HG03575 (cell line): Measurements from ENCODE around the gene TGFB1I1.

ENCODE experiments used
- ATAC-seq: cut with Tn5 transposase; IDR thresholded peaks from one replicate; pipeline ENCODE4 v1.9.1; 2021; ENCODE audit not compliant: unreplicated experiment, insufficient number of reproducible peaks, low FRiP score; ENCODE audit errors: extremely low read depth

The TGFB1I1 gene

GRCh38 chr16:31466381-31466841 lies 5.5 kb upstream of the TGFB1I1 start:
- no peak for ATAC-seq

DNA sequence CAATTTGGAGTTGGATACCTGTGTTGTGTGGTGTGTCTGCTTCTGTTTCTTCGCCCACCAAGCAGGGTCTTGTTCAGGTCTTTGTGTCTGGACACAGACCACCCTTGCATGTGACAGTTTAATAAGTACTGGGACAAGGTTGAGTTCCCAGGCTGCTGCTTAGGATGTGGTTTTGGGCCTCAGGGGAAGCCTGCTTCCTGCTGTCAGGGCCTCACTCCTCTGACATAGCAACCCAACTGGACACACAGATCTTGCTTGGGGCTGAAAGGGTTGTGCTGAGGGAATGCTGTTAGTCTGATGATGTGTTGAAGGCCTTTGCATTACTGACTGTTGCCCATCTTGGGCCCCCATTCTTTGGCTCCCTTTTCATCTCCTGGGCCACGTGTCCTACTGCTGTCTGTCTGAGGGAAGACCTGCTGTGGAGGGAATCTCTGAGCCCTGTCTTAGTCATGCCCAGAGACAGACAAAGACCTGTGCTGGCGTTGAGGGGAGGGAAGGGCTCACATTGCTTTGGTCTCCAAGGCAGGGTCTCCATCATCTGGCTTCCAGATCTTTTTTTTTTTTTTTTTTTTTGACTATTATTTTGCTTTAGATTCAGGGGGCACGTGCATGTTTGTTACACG lies 4.7 kb upstream of the TGFB1I1 start:
- ATAC-seq = no peak

DNA sequence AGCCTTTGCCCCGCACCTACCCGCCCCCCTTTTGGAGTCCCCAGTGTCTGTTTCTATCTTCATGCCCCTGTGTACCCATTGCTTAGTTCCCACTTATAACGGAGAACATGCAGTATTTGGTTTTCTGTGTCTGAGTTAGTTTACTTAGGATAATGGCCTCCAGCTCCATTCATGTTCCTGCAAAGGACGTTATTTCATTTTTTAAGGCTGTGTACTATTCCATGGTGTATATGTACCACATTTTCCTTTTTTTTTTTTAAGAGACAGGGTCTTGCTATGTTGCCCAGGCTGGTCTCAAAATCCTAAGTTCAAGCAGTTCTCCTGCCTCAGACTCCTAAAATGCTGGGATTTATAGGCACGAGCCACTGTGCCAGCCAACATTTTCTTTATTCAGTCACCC lies 4.1 kb upstream of the TGFB1I1 start:
- no peak for ATAC-seq

DNA sequence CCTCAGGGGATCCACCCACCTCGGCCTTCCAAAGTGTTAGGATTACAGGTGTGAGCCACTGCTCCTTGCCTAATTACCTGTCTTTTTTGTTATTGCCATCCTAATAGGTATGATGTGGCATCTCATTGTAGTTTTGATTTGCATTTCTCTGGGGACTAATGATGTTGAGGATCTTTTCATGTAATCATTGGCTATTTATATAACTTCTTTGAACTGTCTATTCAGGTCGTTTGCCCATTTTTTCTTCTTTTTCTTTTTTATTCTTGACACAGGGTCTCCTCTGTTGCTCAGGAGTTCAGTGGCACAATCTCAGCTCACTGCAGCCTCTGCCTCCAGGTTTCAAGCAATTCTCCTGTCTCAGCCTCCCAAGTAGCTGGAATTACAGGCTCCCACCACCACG lies 1.3 kb upstream of the TGFB1I1 start:
- no peak for ATAC-seq

DNA sequence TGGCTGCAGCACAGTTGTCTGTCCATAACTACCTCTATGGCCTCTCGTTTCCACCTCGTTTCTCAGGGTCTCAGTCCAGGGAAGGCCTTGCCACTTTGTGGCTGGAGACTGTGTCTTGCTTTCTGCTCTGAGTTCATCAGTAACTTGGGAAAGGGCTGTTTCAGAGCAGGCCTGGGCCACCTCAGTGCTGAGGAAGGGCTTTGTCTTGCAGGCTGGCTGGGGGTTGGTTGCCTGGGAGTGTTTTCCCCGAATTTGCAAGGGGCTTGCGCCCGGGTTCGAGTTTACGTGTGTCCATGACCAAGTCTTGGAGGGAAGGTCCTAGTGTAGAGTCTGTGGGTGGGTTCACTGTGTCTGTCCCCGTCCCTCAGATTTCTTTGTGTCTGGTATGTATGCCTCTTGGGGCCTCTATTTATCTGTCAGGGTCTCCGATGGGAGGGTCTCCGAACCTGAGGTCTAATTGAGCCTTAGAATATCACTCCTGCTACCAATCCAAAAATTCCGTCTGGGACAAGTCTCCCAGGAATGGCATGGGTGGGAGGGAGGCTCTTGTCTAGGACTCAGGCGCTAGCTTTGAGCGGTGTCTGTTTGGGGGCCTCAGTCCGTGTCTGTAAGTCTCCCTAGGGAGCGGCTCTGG lies 594 bp upstream of the TGFB1I1 start:
- ATAC-seq = no peak

DNA sequence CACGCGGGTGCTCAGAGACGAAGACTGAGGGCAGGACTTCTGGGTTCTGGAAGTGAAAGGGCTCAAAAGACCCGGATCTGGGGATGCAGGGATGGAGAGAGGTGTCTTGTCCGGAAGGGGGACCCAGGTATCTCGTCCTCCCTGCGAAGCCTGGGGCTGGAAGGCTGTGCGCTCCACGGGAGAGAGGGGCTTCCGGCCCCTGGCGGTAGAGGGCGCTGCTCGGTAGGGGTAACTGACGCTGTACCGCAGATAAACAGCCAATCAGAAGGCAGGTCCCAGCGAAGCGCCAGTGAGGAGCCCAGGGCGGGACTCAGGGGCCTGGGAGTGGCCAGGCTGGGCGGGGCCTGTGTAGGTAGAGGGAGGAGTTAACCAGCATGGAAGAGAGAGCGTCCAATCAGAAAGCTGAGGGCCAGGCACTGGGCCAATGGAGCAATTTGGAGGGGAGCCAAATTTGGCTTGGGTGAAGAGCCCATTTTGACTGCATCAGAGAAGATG lies 804 bp downstream of the TGFB1I1 start:
- ATAC-seq = no peak

DNA sequence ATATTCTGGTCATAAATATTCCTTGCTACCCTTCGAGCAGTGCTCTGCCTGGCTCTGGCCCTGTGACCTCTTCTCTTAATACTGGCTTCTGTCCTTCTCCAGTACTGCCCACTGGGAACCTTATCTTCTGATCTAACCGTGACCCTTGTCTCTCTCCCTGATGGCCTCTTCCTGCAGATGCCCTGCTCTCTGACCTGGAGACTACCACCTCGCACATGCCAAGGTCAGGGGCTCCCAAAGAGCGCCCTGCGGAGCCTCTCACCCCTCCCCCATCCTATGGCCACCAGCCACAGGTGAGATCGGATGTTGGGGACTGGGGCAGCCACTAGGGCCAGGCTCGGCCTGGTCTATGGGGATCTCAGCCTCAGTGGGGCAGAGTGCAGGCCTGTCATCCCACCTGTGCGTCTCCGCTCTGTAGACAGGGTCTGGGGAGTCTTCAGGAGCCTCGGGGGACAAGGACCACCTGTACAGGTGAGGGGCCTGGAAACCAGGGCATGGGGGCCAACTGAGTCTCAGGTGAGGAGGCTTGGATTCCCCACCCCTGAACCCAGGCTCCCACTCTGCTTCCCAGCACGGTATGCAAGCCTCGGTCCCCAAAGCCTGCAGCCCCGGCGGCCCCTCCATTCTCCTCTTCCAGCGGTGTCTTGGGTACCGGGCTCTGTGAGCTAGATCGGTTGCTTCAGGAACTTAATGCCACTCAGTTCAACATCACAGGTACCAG lies 1.5 kb downstream of the TGFB1I1 start:
- ATAC-seq = no peak

- ATAC-seq = no peak
These were observed 2.3 kb downstream of the TGFB1I1 start for GRCh38 chr16:31474173-31474714.

GRCh38 chr16:31474773-31475738 lies 3.1 kb downstream of the TGFB1I1 start:
- no peak for ATAC-seq

- no peak for ATAC-seq
These were observed 4.0 kb downstream of the TGFB1I1 start for GRCh38 chr16:31475946-31476302.

- ATAC-seq = no peak
These were observed 4.6 kb downstream of the TGFB1I1 start for GRCh38 chr16:31476303-31477219.

DNA sequence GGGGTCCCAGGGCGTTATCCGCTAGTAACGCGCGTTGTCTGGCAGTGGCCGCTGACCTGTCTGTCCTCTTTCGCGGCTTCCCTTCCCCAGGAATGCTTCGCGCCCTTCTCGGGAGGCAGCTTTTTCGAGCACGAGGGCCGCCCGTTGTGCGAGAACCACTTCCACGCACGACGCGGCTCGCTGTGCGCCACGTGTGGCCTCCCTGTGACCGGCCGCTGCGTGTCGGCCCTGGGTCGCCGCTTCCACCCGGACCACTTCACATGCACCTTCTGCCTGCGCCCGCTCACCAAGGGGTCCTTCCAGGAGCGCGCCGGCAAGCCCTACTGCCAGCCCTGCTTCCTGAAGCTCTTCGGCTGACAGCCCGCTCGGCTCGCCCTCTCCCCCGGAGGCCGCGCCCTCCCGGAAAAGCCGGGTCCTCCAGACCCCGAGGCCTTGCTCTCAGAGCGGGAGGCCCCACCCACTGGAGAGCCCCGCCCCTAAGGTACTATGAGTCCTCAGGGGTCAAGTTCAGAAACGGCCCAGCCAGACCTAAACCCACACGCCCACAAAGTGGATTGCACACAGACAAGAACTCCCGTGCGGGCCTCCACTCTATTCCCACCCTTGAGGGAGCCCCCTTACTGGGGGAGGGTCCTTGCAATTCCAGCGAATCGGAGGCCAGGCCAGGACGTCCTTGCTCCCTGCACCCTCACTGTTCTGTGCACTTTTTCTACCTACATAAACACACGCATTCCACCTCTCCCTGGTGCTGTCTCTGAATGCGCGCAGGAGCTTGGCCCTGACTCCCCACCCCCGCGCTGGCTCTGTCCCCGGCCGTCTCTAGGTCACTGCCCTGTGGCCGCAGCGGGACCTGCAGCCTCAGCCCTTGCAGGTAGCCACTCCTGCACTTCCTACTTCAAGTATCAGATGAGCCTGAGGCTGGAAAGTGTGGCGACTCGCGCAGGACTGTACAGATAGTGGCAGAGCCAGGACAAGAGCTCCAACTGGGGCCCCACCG lies 5.6 kb downstream of the TGFB1I1 start:
- ATAC-seq = no peak

DNA sequence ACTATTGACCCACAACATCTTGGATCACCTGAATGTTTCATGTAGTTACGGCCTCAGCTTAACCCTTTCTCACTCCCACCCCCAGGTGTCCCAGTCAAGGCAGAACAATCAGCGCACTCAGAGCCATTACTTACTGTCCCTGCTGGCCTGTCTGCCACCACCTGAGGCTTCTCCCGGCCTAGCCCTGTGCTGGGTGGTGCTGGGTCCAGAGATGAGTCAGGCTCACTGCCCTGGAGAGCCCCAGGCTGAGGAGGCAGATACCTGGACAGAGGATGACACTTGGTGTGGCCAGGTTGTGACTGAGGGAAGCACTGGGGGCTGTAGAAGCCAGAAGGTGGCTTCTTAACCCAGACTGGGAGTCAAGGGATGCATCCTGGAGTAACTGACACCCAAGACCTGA lies 7.0 kb downstream of the TGFB1I1 start:
- ATAC-seq = no peak

DNA sequence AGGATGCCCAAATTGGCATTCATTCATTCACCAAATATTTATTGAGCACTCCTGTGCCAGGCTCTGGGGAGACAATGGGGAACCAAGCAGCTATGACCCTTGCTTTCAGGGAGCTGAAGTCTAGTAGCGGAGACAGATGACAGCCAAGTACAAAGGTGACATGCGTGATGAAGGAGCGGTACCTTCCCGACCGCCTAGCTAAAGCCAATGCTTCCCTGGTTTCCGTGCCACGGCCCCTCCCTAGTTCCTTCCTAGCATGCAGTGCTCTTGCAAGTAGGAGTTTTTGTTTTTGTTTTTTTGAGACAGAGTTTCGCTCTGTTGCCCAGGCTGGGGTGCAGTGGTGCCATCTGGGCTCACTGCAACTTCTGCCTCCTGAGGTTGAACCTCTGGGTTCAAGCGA lies 7.8 kb downstream of the TGFB1I1 start:
- ATAC-seq = no peak

GRCh38 chr16:31480851-31481536 lies 9.0 kb downstream of the TGFB1I1 start:
- ATAC-seq = no peak

- no peak for ATAC-seq
These were observed 11.1 kb downstream of the TGFB1I1 start, which contains the start of gene SLC5A2 for GRCh38 chr16:31483081-31483480. Gene SLC5A2 (plus strand): TSS chr16:31483123. CDS start chr16:31483137, 14 bp downstream.
